ENCODE measurements around the gene CLIP1.
A peak's percentile ranks its signal among the peaks of the same experiment; 100 is the strongest.

DNA sequence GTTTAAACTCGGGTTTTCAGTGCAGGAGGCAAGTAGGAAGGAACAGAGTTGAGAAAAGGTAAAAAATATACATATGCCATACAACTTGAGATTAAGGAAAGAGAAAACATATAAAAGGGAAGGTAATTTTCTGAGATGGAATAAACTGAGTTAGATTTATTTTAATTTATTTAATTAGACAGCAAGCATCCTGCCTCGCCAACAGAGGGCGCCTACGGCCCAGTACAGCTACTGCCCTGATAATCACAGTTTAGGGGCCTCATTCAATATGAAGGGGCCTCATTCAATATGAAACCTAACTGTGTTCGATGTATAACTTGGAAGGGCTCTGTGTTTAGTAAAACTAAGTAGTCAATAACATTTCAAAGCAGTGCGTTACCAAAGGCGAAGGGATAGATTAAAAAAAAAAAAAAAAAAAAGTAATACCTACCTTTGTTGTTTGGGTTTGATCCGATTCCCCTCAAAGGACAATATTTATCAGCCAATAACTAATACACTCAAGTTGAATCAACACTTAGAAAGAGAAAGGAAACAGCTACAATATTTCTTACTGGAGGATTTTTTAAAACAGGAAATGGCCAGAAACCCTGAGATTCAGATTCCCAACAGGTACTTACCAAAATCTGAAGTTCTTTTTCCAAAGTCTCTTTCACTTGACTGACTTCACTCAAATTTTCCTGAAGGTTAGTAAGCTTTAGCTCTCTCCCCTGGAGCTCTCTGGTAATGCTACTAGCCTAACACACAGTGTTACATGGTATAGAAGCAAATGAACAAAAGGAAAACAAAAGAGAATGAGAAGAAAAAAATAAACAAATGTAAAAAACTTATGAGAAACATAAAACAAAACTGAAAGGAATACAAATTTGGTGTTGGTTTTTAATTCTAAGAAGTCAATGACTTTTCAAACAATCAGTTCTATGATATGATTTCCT is 86.2 kb downstream of the CLIP1 start:
- TF ChIP-seq CTCF (IDR thresholded peaks at IDR 0.05; ENCODE audit: low read depth, low read length, poor library complexity, severe bottlenecking) (peak; percentile 79), EZH2phosphoT487 (IDR thresholded peaks at IDR 0.05; ENCODE audit: borderline replicate concordance, low read length) (no peak)
